Cardiac fibroblast (primary cell): Measurements from ENCODE around the gene SOBP.
A peak's percentile ranks its signal among the peaks of the same experiment; 100 is the strongest.

Source experiments
- DNase-seq, 2 donors: peaks; one replicate each; pipeline versions ENCODE4 v3.0.0 to v3.0.0-alpha.2; 2010; ENCODE audit warnings: low read depth in 2 of 2
- H3K4me3 ChIP-seq, 2 donors: replicated peaks in 1 of 2; 1 replicate in 1 of 2; 2 replicates in 1 of 2; pipeline ENCODE4 v1.5.1; 2011; ENCODE audit warnings: low read depth in 2 of 2, low read length in 2 of 2, mild to moderate bottlenecking in 2 of 2, moderate library complexity in 1 of 2
- TF ChIP-seq, protein P1 (sequence below): IDR thresholded peaks from one replicate; pipeline ENCODE4 v1.5.1; 2011; ENCODE audit warnings: low read depth, mild to moderate bottlenecking, low read length, inconsistent platforms

SOBP gene

DNA sequence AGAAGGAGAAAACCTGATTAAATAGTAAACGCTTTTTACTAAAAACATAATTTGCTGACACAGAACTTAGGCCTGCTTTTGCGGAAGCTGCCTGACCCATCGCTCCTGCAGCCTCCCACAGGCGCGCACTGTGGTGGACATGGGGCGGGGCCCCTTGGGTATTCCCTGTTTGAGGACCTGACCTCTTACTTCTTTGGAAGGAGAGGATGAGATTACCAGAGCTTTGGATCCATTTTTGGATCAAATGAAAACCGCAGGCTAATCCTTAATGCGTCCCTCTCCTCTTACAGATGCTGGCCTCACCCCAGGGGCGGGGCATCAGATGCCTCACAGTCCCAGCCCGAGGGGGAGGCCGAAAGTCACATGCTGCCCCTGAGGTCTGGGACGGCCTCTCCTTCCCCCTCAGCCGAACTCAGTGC, 183.2 kb downstream of the SOBP start:
- TF ChIP-seq, protein P1, sequence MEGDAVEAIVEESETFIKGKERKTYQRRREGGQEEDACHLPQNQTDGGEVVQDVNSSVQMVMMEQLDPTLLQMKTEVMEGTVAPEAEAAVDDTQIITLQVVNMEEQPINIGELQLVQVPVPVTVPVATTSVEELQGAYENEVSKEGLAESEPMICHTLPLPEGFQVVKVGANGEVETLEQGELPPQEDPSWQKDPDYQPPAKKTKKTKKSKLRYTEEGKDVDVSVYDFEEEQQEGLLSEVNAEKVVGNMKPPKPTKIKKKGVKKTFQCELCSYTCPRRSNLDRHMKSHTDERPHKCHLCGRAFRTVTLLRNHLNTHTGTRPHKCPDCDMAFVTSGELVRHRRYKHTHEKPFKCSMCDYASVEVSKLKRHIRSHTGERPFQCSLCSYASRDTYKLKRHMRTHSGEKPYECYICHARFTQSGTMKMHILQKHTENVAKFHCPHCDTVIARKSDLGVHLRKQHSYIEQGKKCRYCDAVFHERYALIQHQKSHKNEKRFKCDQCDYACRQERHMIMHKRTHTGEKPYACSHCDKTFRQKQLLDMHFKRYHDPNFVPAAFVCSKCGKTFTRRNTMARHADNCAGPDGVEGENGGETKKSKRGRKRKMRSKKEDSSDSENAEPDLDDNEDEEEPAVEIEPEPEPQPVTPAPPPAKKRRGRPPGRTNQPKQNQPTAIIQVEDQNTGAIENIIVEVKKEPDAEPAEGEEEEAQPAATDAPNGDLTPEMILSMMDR: no peak
- peak in 1 of 2 donors; percentile 56 for DNase-seq

DNA sequence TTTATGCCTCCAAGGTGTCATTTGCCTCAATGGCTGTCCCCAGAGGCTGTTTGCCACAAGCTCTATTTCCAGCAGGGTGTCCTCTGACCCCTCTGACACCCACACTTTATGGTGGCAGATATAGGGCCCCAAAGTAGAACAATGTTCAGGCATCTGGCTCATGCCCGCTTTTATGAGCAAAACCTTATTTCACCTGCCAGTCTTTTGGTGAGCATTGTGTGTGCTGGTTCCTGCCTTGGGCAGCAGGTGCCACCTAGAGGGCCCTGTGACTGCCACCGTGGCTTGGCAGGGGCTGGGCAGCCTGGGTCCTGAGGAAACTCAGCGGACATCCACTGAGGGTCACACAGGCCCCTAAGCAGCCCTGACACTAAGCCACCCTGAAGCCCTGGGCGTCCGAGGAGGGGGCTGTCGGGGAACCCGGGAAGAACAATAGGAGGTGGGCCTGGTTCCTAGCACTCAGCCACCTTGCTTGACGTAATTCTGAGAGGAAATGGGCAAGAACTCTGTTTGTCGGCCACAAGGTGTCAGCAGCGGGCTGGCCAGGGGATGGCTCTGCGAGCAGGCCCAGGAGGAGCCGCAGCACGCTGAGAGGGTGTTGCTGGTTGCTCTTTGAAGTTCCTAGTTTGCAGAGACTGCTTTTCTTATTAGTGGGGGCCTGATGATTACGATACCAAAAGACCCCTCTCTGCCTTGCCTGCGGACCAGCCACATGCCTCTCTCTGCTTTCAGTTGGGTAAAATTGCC, 185.2 kb downstream of the SOBP start:
- TF ChIP-seq, protein P1: peak; percentile 87
- peak; percentile 88 to 92 for DNase-seq
- no peak overlapping the region for H3K4me3 ChIP-seq

More for the DNA sequence above, 183.2 kb downstream of the SOBP start:
- no peak overlapping the region for H3K4me3 ChIP-seq

DNA sequence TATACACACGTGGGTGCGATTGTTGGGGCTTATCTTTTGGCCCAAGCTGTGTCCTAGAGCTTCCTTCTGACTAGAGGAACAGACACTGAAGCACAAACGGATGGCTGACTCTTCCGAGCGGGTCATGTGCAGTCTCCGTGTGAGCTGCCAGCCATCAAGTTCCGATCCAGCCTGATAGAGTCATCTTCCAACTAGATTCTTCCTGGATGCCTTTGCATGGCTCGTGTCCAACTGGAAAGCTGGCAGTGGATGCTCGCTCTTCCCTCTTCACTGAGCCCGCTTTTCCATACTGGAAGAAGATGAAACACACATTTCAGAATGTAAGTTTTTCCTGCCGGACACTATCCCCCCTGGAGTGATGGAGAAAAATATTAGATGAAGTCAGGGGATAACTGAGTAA, 186.1 kb downstream of the SOBP start:
- no peak for DNase-seq
- TF ChIP-seq, protein P1: no peak
- H3K4me3 ChIP-seq: no peak overlapping the region

DNA sequence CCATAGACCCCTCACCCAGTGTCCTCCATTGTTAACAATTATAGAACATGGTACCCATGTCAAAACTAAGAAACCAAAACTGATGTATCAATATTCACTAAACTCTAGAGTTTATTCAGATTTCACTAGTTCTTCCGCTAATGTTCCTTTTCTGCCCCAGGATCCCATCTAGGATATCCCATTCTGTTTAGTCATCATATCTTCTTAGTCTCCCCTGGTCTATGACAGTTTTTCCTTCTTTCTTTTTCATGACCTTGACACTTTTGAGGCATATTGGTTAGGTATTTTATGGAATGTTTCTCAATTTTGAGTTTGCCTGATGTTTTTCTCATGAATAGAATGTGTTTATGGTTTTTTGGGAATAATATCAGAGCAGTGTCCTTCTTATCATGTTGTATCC, 187.5 kb downstream of the SOBP start:
- no peak for DNase-seq
- H3K4me3 ChIP-seq: no peak overlapping the region
- TF ChIP-seq, protein P1: no peak

DNA sequence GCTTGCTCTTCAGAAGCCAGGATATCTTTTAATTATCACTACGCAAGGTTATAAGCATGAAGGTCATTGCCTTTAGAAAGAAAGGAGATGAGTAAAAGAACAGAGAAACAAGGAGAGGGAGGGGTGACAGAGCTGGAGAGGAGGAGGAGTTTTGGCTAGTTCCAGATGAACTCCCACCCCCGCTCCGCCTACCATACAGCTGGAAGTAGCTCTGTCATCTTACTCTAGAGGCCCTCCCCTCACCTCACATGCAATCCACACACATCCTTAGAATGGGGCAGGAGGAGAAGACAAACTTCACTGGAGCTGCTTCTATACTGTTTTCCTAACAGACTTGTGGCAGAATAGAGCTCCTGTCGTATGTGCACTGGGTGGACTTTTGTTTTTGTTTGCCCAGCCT, 189.5 kb downstream of the SOBP start:
- DNase-seq: peak; percentile 78 to 89
- H3K4me3 ChIP-seq: no peak overlapping the region
- TF ChIP-seq, protein P1: no peak

DNA sequence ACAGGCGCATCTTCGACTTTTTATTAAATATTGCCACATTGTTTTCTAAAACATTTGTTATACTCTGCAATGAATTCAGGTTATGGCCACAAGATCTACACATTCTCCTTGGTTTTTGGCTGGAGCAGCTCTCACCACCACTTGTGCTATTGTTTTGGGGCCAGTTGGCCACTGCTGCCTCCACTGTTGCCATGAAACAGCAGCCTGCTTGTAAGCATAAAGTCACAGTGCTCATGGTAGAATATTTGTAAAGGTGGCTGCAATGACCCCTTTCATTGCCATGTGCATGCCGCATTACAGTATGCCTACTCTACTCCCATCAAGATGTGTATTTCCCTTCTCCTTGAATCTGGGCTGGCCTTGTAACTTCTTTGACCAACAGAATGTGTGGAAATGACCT, 192.8 kb downstream of the SOBP start:
- no peak for DNase-seq
- TF ChIP-seq, protein P1: no peak
- no peak overlapping the region for H3K4me3 ChIP-seq

DNA sequence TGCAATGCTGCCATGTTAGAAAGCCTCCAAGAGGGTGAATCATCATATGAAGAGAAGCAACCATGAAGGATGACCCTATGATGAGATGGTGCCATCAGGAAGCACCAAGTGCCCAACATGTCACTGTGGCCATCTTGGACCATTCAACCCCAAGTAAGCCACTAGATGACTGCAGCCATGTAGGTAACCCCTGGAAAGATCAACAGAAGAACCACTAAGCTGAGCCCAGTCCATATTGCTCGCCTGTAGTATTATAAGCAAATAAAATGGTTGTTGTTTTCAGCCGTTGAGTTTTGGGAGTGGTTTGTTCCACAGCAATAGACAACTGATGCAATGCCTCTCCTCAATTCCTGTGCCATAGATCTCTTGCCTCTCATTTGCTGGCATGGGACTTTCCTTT, 193.3 kb downstream of the SOBP start:
- H3K4me3 ChIP-seq: no peak overlapping the region
- TF ChIP-seq, protein P1: no peak
- DNase-seq: no peak
